ES-I3 (cell line): ENCODE results near the gene CAMTA1.

Source experiments
- H3K36me3 ChIP-seq: 2 replicates; pipeline ENCODE4 v1.6.1; 2013; ENCODE audit warnings: mild to moderate bottlenecking, low read length, control low read depth, moderate library complexity; ENCODE audit not compliant: insufficient read depth
- H3K4me1 ChIP-seq: 2 replicates; pipeline ENCODE4 v1.6.1; 2013; ENCODE audit warnings: mild to moderate bottlenecking, control low read depth, low read length; ENCODE audit not compliant: insufficient read depth
- H3K9ac ChIP-seq: 2 replicates; pipeline ENCODE4 v1.6.1; 2013; ENCODE audit warnings: low read depth, mild to moderate bottlenecking, low read length, moderate library complexity
- H3K9me3 ChIP-seq: 2 replicates; pipeline ENCODE4 v1.6.1; 2013; ENCODE audit warnings: mild to moderate bottlenecking, low read length, moderate library complexity; ENCODE audit not compliant: control insufficient read depth, insufficient read depth

Gene CAMTA1

DNA sequence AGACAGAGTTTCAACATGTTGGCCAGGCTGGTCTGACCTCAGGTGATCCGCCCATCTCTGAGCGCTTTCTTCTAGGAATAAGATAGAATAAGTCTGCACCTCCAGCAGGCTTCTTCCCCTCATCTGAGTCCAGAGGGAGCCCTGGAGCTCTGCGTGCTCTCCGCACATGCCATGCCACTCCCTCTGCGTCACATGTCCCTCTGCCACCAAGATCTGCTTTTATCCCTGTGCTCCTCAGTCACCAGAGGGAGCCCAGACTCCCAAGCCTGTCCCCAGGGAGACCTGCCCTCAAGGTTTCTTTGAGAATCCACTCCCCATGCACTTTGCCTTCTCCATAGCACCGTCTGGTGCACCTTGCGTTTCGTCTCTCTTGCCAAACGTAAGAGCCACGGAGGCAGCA, 213.0 kb downstream of the CAMTA1 start:
- no peaks in the 10 kb centered on the region for H3K9me3 ChIP-seq
- no peaks in the 10 kb centered on the region for H3K36me3 ChIP-seq
- peaks cover 3% of the 10 kb centered on the region; the same call in 1 of the 2 replicates for H3K4me1 ChIP-seq
- no peak overlapping the region for H3K9ac ChIP-seq

DNA sequence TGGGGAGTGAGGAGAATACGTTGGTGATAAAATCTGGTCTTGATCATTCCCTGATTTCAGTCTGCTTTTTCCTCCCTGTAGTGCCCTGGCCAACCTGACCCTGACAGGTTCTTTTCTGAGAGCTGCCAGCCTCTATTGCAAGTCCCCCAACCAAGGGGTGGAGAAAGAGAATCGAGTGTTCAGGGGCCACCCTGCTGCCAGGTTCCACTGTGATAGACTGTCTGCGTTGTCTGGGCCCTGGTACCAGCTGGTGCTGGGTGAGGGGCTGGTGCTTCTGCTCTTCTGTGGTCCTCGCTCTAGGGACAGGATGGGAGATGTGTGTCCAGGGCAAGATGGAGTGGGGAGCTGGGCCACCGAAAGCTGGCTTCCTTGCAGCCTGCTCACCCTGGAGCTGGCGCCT, 214.6 kb downstream of the CAMTA1 start:
- H3K36me3 ChIP-seq = no peaks in the 10 kb centered on the region
- no peak overlapping the region for H3K9ac ChIP-seq
- H3K9me3 ChIP-seq = no peaks in the 10 kb centered on the region
- peaks cover 3% of the 10 kb centered on the region; the same call in 1 of the 2 replicates for H3K4me1 ChIP-seq

DNA sequence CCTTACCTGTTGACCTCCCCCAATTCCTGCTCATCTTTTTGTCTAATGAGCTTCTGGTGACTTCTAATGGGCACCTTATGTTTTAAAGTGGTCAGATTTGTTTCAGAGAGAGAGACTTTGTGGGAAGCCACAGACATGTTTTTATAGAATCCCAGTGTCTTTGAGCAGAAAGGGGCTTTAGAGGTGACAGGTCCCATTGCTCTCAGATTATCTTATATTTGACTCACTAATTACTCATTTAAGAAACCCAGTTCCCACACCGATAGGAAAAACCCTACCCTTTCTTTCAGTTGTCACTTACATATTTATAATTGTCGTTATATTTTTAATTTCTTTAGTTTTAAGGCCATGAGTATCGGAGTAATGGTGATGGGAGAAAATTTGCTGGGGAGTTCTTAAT, 215.5 kb downstream of the CAMTA1 start:
- Histone ChIP-seq H3K9me3 (no peaks in the 10 kb centered on the region), H3K4me1 (peaks cover 3% of the 10 kb centered on the region; the same call in 1 of the 2 replicates), H3K9ac (no peak overlapping the region), H3K36me3 (no peaks in the 10 kb centered on the region)

DNA sequence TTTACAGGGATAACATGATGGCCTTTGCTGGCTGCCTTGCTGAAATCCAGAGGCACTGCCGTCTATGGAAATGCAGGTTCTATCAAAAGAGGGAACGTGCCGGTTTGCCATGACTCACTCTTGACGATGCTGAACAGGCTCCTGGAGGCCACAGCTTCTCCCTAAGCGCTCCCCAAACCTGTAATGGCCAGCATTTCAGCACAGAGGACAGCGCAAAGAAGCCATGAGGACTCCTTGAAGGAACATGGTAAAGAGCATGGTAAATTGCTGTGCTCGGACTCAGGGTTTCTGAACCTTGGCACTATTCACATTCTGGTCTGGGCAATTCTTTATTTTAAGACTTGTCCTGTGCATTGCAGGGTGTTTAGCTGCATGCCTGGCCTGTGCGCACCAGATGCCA, 217.5 kb downstream of the CAMTA1 start:
- H3K9me3 ChIP-seq = no peaks in the 10 kb centered on the region

DNA sequence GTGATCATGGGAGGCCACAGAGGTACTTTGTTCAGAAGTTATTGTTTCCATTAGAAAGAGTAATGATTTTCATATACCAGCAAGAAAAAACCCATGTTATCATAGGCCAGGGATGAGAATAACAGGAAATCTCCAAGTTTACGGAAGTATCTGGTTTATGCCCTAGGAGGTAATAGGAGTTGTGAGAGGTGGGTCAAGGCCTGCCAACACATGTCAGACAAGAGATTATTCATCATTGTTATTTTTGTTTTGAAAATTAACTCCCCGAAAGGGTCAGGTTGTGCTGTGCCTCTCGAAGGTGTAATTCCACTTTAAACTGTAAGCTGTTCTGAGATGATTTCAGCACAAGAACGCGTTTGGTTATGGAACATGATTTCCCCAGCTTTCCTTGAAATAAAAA, 218.4 kb downstream of the CAMTA1 start:
- no peak overlapping the region for H3K9ac ChIP-seq
- H3K4me1 ChIP-seq = no peaks in the 10 kb centered on the region
- H3K36me3 ChIP-seq = no peaks in the 10 kb centered on the region
- no peaks in the 10 kb centered on the region for H3K9me3 ChIP-seq

More for the DNA sequence above, 217.5 kb downstream of the CAMTA1 start:
- Histone ChIP-seq H3K9ac (no peak overlapping the region), H3K4me1 (no peaks in the 10 kb centered on the region), H3K36me3 (no peaks in the 10 kb centered on the region)

DNA sequence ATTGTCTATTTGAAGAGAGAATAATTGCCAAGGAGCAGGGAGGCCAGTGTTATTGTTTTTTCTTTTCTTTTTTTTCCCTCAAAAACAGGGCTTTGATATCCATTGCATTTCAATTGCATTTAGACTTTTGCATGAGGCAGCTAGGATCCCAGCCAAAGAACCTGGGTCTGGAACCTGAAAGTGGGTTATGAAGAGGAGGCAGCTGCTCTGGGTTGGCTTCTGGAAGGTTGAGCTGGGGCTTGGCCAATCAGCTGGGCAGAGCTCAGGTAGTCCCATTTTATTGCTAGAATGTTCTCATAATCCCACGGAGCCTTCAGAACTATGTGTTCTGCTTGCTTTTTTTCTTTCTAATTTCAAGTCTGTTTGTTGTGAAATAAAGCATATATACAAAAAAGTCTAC, 218.9 kb downstream of the CAMTA1 start:
- H3K9me3 ChIP-seq = no peaks in the 10 kb centered on the region
- no peaks in the 10 kb centered on the region for H3K36me3 ChIP-seq
- H3K4me1 ChIP-seq = no peaks in the 10 kb centered on the region
- no peak overlapping the region for H3K9ac ChIP-seq

DNA sequence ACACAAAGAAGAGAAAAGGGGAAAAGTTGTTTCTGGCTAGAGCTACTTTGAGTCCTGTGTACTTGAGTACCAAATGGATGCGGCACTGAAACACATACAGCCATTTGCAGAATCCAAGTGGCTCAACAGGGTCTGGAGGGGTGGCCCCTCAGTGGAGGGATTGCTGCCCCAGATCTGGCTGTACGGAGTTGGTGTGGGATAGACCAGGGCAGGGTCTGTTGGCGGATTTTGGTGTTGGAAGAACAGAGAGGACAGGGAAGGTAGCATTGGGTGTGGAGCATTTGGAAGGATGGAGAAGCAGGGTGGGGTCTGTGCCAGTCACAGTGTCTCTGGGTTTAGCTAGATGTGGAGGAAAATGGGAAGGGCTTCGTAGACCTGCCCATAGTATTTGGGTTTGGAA, 220.5 kb downstream of the CAMTA1 start:
- Histone ChIP-seq H3K9ac (no peak overlapping the region), H3K9me3 (no peaks in the 10 kb centered on the region), H3K36me3 (no peaks in the 10 kb centered on the region), H3K4me1 (no peaks in the 10 kb centered on the region)

DNA sequence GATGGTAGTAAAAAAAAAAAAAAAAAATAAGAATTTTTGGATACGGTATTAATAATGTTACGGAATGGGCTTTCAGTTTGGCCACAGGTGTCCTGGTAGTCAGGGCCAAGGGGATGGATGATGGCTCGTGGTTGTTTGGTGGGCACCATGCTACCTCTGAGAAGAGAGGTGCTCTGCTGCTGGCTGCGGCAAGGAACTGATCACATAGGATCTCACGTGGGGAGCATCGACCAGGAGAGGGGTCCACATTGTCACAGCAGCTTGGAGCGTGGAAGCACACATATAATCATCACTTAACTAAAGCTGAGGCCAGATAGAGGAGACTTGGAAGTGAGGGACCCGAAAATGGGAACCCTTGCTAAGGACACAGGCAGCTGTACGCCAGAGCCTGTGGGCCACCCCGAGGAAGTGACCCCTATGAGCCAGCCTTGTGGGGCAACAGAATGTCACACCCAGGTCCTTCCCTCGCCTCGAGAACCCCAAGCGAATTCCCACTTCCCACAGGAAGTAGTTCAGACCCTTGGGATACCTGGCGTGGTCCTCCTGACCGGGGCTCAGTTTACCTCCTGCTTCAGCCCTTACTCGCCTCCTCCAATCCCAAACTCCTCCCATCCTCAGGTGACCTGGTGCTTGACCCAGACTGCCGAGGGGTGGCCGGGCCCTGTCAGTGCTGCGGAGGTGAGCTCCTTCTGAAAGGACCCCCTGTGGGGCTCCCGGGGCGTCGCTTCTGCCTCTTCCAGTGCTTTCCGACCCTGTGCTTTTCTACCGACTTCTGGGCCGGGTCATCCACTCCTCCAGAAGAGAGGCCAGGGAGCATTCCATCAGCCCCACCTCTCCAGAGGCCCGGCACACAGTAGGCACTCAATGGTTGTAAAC, 222.0 kb downstream of the CAMTA1 start:
- H3K4me1 ChIP-seq = no peaks in the 10 kb centered on the region
- no peaks in the 10 kb centered on the region for H3K36me3 ChIP-seq
- H3K9ac ChIP-seq = no peak overlapping the region
- no peaks in the 10 kb centered on the region for H3K9me3 ChIP-seq

DNA sequence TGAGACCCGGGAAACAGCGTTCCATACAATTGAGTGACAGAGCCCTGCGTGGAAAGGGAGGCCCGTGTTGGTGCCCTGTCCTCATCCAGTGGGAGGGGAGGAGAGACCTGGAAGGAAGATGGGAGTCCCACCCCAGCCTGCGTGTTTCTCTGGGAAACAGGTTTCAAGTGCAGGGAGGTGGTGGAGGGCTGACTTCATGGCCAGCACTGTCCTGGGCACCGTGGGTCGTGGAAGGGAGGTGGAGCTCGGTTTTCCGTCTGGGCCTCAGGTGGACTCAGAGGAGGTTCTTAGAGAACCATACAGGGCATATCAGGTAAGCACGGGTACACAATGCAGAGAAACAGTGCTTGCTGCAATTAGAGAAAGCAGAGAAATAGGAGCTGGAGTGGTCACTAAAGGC, 222.6 kb downstream of the CAMTA1 start:
- Histone ChIP-seq H3K4me1 (no peaks in the 10 kb centered on the region), H3K9ac (no peak overlapping the region), H3K9me3 (no peaks in the 10 kb centered on the region), H3K36me3 (no peaks in the 10 kb centered on the region)

DNA sequence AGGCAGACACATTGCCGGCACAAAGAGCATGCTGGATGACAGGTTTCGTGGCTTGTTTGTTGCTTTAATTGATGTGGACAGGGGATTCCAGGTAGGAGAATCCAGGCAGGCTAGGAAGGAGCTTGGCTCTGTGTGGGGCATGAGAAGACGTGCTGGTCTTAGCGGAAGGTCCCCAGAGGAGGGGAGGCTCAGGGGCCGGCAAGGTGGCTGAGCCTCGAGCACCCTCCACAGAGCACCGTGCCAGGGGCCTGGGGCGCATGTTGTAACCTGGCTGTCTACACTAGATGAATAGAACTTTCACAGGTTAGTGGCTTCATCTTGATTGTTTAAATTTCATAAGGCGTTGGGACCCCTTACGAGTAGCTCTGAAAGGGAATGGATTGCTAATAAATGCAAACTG, 223.1 kb downstream of the CAMTA1 start:
- H3K36me3 ChIP-seq = no peaks in the 10 kb centered on the region
- H3K9me3 ChIP-seq = no peaks in the 10 kb centered on the region
- no peak overlapping the region for H3K9ac ChIP-seq
- no peaks in the 10 kb centered on the region for H3K4me1 ChIP-seq

DNA sequence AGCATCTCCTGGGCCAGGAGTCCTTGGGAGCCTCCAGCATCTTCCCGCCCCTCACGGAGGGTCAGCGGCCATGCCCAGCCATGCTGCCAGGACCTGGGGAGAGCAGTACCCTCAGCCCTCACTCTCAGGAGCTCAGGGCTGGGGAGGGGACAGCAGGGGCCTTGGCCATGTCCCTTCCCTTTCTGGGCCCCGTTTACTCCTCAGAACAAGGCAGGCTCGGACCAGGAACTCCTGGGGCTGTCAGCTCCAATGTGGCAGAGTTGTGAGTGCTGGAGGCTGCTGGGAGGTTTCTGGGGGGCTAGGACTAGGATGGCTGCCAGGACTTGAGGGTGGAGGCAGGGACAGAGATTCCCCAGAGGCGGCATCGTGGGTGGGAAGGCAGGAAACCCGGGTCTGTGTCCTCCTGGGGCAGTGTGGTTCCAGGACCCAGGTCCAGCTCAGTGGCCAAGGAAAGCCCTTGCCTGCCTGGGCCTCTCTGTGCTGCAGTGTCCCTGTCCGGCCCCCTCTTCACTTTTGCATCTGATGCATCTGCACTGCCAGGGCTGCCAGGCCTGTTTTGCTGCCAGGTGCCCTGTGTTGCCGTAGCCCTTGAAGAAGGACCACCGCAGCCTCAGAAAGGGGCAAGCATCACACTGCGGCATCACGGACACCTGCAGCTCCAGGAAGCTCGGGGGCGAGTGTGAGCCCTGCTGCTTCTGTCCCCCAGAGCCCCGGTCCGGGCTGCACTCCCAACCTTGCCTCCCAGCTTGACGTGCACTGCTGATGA, 223.9 kb downstream of the CAMTA1 start:
- no peaks in the 10 kb centered on the region for H3K36me3 ChIP-seq
- no peaks in the 10 kb centered on the region for H3K4me1 ChIP-seq
- no peaks in the 10 kb centered on the region for H3K9me3 ChIP-seq
- H3K9ac ChIP-seq = no peak overlapping the region

DNA sequence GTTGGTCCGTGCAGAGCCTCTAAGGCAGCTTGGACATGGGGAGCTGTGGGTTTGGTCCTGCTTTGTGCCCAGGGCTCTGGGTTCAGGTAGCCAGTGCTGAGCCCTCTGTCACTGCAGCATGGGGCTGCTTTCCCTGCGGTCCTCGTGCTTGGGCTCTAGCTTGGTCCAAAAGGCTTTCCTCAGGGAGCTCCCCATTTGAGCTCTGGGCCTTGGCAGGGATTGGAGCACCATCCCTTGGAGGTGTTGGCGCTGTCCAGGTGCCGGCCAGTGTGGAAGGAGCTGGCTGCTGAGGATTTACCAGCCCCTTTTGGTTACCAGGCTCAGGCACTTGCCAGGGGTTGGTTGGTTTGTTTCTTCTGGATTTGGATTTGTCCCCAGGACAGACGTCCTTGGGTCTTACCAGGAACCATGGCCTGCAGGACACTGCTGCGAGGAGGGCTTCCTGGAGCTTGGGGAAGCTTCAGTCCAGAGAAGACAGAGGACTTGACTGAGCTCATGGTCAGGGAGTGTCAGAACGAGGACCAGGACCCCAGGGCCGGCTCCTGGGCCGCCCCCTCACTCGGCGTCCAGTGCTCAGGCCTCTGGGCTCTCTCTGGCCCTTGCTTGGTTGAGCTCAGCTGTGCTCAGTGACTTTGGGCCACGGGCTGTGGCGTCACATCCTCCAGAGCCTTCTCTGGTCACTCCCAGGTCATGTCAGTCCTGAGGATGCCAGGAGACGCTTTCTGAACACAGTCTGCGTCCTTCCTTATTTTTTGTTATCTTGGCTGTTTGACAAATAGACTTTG, 224.7 kb downstream of the CAMTA1 start:
- no peaks in the 10 kb centered on the region for H3K9me3 ChIP-seq
- H3K9ac ChIP-seq = no peak overlapping the region
- no peaks in the 10 kb centered on the region for H3K4me1 ChIP-seq
- no peaks in the 10 kb centered on the region for H3K36me3 ChIP-seq

DNA sequence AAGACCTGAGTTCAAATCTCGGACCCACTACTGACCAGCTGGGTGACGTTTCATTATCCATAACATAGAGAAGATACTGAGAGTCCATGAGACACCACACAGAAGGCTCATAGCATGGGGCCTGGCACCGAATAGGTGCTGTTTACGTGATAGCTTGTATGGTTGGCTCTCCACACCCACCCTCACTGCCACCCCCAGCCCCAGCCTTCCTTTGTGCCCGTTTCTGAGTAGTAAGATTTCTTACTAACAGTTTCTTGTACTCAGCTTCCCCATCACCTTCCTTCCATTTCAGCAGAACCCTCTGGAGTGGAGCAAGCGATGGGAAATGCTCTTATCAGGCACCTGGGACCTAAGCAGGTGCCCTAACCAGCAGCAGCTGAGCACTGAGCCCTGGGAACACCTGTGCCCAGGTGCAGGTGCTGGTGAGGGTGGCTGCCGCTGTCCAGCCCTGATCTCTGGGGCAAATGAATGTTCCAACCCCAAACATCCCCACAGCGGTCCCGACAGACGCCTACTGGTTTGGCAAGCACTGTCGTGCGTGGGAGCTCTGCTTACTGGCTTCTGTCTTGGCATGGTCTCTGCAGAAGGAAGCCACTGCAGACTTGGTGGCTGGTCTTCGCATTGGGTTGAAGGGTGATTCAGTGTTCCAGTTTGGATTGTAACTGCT, 225.4 kb downstream of the CAMTA1 start:
- H3K9me3 ChIP-seq = no peaks in the 10 kb centered on the region
- no peaks in the 10 kb centered on the region for H3K36me3 ChIP-seq
- no peaks in the 10 kb centered on the region for H3K4me1 ChIP-seq
- H3K9ac ChIP-seq = no peak overlapping the region

DNA sequence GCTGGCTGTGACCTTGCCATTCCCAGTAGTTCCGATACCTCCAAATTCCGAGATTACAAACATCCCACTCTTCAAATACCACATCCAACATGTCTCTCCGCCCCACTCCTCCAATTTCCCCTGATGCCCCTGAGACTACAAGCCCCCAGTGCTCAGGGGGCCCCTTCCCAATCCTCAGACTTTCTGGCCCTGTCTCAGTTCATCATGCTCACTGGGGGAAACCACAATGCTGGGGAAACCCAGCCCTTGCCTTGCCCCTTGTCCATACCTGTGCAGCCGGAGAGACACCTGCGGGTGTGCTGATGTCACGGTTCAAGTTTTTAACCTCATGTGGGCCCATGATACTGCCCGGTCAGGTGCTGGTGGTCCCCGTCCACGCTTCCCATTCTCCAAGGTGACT, 226.6 kb downstream of the CAMTA1 start:
- Histone ChIP-seq H3K9ac (no peak overlapping the region), H3K9me3 (no peaks in the 10 kb centered on the region), H3K36me3 (no peaks in the 10 kb centered on the region), H3K4me1 (no peaks in the 10 kb centered on the region)
